IPS DF 4.7 (cell line): ENCODE data around the gene SERPINE3.

ENCODE experiments used
- DNase-seq: peaks from one replicate; pipeline ENCODE4 v3.0.0-alpha.2; 2013; ENCODE audit warnings: low spot score; ENCODE audit errors: extremely low read depth

The SERPINE3 gene

DNA sequence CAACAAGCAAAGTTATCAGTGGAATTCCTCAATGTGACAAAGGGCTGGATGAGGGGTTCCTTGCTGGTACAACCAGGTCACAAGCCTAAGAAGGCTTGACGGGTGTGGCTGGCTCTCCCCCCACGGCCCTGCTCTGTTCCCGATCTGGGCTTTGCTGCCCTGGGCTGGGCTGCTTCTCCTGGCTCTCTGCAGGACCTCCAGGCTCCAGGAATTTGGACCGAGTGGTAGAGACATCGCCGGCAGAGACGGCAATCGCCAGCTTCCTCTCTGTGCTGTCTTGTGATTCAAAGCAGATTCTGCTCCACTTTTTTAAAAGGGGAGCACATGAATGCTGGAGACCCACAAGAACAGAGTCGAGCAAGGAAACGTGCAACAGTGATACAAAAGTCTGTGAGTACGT, at the start of gene SERPINE3:
TSS of gene SERPINE3 (plus strand) at position 338 of the 400 bp plus-strand sequence. CDS start 1,401 bp downstream, outside the sequence.
- no peak for DNase-seq

DNA sequence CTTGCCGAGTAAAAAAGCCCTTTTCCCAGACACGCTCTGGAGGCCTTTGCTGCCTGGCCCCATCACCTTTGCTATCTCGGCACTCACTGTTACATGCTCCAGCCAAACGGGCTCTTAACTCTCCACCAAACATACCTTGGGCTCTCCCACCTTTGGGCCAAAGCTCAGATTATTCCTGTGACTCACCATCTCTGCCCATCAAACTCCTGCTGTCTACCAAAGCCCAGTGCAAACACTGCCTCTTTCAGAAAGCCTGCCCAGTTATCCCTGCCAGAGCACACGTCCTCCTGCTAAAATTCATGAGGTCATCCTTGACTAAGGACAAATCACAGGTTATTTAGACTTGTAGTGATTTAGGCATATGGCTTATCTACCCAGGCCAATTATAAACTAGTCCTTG, 48.1 kb upstream of the SERPINE3 start:
- DNase-seq = no peak

DNA sequence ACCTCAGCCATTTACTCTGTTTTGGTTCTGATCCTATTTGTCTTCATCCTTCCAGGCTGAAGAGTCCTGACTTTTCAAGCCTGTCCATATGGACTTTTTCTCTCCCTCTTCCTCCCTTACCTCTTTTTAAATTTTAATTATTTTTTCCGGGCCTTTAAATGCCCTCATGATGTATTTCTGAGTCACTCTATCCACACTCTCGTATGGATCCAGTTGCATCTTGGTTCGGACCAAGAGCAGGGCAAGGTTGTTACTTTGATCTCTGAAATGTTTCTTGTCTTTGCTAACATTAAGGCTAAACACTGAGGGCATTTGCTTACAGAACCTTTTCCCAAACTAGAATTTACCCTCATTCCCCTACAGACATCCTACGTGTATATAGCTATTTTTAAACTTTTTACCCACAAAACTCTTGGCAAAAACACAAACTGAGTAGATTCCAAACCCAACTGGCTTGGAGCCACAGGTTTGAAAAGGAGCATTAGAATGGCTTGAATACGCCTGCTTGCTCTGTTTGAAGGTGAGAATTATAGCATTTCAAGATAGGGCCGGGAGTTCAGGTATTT, 47.4 kb upstream of the SERPINE3 start:
- no peak for DNase-seq

DNA sequence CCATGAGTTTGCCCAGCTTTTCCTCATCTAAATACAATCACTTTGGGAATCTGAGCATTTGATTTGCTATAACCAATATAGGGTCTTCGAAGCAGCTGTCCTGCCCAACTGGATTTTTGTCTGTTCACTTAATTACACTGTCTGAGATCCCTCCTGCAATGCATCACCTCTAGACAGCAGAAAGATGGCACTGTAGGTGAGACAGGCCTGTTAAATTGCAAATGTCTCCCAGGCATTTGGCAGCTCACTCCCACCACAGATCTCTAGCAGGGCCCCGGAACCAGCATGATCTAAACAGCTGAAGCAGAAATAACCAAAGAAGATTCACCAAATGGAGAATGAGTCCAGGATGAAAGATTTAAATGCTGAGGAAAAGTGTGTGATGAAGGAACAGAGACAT, 41.9 kb upstream of the SERPINE3 start:
- no peak for DNase-seq

GRCh38 chr13:51298812-51299211, 40.7 kb upstream of the SERPINE3 start:
- no peak for DNase-seq

- peak; percentile 87 for DNase-seq
Observed at GRCh38 chr13:51303063-51303552, 36.4 kb upstream of the SERPINE3 start.

DNA sequence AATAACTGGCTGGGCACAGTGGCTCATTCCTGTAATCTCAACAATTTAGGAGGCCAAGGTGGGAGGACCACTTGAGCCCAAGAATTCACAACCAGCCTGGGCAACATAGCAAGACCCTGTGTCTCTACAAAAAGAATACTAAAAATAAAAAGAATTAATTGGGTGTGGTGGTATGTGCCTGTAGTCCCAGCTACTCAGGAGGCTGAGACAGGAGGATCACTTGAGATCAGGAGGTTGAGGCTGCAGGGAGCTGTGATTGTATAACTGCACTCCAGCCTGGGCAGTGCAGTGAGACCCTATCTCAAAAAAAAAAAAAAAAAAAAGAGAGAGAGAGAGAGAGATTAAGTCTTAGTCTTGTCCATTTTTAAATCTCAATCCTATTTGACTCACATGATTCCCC, 35.6 kb upstream of the SERPINE3 start:
- DNase-seq = no peak

DNA sequence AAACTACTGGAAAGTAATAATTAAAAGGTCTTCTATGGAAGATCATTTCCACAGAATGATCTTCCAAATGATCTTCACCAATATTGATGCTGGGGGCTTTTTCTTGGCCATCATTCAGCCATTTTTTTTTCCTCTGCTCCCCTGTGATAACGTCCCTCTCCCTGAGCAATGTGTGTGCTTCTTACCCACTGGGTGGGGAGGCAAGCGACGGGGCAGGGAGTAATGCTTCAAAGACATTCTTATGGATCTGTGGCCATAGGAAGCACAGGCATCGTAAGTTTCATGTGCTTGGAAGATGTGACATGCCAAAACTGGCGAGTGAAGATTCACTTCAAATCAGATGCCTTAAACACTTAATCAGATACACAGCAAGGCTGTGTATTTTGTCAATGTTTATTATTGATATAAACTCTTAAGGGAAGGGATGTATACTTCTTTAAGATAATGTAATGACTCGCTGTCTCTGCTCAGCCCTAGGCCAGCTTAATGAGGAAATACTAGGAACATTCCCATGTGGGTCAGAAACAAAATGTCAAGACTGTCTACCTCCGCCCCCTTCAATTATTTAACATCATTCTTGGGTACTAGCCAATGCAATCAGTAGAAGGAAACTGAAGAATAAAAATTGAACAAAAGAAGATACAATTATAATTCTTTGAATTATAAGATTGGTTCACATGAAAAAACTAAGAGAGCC, 34.1 kb upstream of the SERPINE3 start:
- DNase-seq = no peak

DNA sequence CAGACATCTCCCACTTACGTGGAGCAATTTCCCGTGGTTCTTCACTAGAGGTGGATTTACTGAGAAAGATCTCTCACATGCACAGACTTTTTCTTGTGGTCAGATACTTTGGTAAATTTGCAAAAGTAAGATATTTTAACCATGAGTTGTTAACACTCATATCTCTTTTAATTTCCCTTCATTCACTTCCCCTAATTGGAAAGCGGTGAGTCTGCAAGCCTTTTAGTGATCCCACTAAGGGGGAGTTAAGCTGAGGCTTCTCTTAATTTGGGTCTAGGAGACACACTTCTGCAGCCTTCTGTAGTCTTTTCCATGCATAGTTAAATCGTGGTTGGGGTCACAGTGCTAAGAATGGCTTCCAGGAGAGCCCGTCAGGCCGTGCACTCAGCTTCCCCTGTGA, 30.7 kb upstream of the SERPINE3 start:
- no peak for DNase-seq

- DNase-seq = no peak
Observed at GRCh38 chr13:51311231-51311630, 28.3 kb upstream of the SERPINE3 start.

- DNase-seq = no peak
Observed at GRCh38 chr13:51311957-51312520, 27.5 kb upstream of the SERPINE3 start.

DNA sequence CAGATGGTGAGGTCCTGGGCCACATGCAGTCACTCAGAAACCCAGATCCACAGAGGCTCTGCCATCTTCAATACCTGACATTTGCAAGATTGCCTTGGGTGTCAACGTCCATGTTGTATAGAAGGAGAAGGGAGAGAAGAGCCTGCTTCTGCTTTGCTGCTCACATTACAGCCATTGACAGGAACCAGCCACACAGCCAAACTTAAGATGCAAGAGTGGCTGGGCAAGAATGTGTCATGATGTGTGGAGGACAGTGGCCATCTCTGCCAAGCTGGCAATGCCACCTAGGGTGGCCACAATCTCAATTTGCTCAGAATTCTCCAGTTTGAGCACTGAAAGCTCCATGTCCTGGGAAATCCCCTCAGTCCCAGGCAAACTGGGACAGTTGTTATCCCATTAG, 25.9 kb upstream of the SERPINE3 start:
- DNase-seq = no peak

GRCh38 chr13:51317262-51317661, 22.2 kb upstream of the SERPINE3 start:
- DNase-seq = no peak

GRCh38 chr13:51318015-51318414, 21.5 kb upstream of the SERPINE3 start:
- no peak for DNase-seq

- DNase-seq = no peak
Observed at GRCh38 chr13:51318876-51319275, 20.6 kb upstream of the SERPINE3 start.

DNA sequence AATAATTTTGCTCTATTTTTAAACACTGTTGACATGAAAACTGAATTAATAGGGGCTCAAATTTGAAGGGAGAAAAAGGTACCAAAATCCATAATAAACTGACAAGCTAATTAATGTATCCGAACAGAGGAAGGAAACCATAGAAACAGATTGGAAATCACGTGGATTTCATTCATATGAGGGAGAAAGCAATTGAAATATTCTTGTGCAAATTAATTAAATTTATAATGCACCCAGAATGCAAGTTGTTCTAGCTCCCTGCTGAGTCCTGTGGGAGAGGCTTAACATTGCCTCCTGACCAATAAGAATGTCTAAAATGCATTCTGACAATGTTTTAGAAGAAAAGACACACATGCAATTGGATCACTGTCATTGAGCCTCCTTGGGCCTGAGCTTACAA, 17.7 kb upstream of the SERPINE3 start:
- no peak for DNase-seq

GRCh38 chr13:51322826-51323225, 16.7 kb upstream of the SERPINE3 start:
- DNase-seq = no peak

DNA sequence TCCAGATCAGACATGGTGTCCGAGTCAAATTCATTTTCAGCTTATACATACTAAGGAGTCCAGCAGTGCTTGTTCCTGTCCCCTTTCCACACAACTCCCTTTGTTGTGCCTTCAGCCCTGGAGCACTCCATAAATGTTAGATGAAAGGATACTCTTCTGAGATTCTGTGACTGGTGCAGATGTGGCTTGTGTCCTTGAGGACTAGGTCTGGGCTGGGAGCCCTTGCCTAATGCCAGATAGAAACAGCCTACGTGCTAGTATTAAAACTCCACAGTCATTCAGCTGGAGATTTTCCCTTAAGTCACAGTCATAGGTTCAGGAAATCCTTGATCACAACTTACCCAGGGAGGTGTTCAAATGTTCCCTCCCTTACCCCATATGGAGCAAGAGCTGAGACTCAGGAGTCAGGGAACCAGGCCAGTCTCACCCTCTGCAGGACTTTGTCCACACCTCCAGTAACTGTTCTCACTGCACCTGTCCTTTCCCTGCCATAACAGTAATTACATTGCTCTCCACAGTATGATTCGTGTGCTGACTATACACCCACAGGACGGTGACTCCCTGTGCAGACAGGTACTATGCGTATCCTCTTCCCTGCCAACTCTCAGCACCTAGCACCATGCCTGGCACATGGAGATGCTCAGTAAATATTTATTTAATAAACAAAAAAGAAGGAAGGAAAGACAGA, 15.5 kb upstream of the SERPINE3 start:
- no peak for DNase-seq

DNA sequence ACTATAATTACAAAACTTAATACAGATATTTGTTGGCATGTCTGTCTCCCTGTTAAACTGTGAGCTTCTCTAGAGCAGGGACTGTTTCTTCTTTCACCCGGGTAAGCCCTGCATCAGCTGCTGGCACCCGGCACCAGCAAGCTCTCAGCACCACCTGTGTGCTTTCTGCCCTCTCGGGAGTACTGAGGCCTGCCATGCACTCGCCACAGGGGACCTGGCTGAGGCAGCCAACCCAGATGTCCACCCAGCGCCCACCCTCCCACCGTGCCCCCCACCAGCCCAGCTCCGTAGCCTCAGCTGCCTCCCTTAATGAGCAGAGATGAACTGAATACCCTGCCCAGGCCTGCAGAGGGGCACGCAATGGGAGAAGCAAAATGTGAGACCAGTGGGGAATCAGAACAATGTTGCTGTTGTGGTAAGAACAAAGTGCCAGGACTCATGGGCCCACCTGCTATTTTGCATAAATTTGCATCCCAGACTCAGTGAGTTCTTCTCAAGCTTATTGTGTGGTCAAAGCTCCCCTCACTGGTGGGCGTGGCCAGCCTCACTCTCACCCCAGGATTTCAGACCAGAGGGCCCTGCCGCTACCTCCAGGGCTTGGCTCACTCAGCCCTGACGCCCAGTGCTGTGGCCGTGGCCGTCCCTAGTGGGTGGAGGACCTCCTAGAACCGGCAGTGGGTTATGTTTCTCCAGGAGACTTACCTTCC, 14.6 kb upstream of the SERPINE3 start:
- no peak for DNase-seq

- no peak for DNase-seq
Observed at GRCh38 chr13:51325837-51326236, 13.7 kb upstream of the SERPINE3 start.

GRCh38 chr13:51326777-51327176, 12.7 kb upstream of the SERPINE3 start:
- no peak for DNase-seq

GRCh38 chr13:51327961-51328360, 11.5 kb upstream of the SERPINE3 start:
- no peak for DNase-seq
